GM12801 (cell line): ENCODE data around the gene RAD21L1.

Experiments used
- TF ChIP-seq, protein P1 (sequence below): IDR thresholded peaks from one replicate; pipeline ENCODE4 v1.5.1; 2011; ENCODE audit warnings: control low read depth; ENCODE audit not compliant: insufficient read length; ENCODE audit errors: extremely low read depth

Gene RAD21L1

DNA sequence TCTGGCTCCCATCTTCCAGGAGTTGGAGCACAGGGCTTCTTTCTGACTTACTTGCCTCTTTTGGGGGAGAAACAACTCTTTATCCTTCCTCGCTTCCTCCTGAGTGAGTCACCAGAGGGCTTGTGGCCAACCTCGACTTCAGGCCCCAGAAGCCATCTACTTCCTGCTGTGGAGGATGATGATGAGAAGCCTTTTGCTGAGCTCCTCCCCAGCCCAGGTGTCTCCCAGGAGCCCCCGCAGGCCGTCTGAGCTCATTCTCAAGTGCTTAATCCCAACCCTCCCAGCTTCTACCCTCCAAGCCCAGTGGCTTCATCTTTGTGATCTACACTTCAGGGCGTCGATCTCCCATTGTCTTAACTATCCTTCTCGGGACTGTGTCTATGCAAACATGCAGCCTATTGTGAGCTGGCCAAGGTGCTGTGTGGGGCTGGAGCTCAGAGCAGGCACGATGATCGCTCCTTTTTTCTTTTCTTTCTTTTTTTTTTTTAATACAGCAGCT, 75.2 kb downstream of the RAD21L1 start:
- TF ChIP-seq, protein P1, sequence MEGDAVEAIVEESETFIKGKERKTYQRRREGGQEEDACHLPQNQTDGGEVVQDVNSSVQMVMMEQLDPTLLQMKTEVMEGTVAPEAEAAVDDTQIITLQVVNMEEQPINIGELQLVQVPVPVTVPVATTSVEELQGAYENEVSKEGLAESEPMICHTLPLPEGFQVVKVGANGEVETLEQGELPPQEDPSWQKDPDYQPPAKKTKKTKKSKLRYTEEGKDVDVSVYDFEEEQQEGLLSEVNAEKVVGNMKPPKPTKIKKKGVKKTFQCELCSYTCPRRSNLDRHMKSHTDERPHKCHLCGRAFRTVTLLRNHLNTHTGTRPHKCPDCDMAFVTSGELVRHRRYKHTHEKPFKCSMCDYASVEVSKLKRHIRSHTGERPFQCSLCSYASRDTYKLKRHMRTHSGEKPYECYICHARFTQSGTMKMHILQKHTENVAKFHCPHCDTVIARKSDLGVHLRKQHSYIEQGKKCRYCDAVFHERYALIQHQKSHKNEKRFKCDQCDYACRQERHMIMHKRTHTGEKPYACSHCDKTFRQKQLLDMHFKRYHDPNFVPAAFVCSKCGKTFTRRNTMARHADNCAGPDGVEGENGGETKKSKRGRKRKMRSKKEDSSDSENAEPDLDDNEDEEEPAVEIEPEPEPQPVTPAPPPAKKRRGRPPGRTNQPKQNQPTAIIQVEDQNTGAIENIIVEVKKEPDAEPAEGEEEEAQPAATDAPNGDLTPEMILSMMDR: no peak

DNA sequence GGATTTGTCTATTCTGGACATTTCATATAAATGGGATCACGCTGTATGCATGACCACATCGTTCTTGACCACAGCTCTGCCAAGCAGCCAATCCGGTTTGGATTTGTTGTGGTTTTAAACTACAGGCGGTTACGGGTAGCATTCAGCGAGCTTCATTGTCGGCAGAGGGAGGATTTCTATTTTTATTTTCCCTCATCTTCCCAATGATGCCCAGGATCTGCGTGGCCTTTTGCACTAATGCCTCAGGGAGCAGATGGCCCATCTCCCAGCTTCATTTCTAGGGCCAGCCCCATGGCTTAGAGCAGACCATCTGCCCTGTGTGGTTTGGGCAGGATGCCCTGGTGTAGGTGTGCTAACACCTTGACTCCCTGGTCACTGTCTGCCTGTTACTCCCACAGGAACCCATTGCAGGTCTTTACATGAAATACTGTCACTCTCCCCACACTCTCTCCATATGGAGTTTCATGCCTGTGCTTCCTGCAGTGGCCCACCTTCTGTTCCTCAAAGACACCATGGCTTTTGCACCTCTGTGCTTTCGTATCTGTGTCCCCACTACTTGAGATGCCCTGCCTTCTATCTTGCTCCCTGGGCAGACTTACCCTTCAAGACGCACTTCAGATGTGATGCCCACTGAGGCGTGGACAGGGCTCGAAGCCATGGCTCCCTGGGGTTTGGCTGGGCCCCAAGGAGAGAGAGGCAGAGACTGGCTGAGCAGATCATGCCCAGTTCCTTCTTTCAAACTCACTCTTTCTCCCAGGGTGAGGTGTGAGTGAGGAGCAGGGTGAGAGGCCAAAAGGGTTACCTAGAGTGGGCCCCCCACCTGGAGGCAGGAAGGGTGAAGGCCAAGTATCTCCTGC, 77.1 kb downstream of the RAD21L1 start:
- TF ChIP-seq, protein P1: no peak

DNA sequence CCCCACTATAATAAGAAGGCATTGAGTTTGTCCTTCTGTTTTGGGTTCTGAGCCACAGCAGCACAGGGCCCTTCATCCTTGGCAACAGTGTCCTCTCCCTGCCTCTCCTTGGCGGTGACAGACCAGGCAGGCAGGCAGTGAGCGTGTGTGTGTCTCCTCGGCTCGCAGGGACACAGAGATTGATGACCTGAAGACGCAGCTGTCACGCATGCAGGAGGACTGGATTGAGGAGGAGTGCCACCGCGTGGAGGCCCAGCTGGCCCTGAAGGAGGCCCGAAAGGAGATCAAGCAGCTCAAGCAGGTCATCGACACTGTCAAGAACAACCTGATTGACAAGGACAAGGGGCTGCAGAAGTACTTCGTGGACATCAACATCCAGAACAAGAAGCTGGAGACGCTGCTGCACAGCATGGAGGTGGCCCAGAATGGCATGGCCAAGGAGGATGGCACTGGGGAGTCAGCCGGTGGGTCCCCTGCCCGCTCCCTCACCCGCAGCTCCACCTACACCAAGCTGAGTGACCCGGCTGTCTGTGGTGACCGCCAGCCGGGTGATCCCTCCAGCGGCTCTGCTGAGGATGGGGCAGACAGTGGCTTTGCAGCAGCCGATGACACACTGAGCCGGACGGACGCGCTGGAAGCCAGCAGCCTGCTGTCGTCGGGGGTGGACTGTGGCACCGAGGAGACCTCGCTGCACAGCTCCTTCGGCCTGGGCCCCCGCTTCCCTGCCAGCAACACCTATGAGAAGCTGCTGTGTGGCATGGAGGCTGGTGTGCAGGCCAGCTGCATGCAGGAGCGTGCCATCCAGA, 79.1 kb downstream of the RAD21L1 start:
- TF ChIP-seq, protein P1: no peak
